OCI-LY1 (cell line): Measurements from ENCODE around the gene PRRC2B.

Experiments
- EZH2 ChIP-seq: fragments of 200-600 bp; sonication (generic), shearing (Covaris generic); IDR thresholded peaks from 2 replicates; pipeline ENCODE4 v1.8.0; 2017; ENCODE audit warnings: borderline replicate concordance, mixed run types, mild to moderate bottlenecking, antibody characterized with exemption, low read length, moderate library complexity, mixed read lengths
- TF ChIP-seq, protein P1 (sequence below): fragments of 200-600 bp; sonication (generic), shearing (Covaris generic); IDR thresholded peaks from 2 replicates; pipeline ENCODE4 v1.5.1; 2017; ENCODE audit warnings: mild to moderate bottlenecking, antibody characterized with exemption, low read length, moderate library complexity, mixed read lengths

DNA sequence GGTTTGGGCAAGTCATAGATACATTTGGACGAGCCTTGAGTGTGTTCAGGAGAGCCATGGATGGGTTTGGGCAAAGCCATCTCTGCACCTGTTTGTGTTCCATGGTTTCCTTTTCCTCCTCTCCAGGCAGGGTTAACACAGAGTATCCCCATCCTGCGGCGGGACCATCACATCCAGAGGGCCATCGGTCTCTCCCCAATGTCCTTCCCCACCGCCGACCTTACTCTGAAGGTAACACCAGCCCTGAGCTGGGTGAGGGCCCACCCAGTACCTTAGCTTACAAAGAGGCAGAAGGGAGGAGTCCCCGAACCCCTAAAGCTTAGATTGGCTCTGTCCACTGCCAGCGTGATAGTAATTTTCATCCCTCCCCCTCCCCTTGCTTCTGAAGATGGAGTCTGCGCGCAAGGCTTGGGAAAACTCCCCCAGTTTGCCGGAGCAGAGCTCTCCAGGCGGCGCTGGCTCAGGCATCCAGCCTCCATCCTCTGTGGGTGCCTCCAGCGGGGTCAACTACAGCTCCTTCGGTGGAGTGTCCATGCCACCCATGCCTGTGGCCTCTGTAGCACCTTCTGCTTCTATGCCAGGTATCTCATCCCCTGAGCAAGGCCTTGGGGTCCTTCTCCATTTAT lies 90.8 kb downstream of the PRRC2B start:
- TF ChIP-seq, protein P1, sequence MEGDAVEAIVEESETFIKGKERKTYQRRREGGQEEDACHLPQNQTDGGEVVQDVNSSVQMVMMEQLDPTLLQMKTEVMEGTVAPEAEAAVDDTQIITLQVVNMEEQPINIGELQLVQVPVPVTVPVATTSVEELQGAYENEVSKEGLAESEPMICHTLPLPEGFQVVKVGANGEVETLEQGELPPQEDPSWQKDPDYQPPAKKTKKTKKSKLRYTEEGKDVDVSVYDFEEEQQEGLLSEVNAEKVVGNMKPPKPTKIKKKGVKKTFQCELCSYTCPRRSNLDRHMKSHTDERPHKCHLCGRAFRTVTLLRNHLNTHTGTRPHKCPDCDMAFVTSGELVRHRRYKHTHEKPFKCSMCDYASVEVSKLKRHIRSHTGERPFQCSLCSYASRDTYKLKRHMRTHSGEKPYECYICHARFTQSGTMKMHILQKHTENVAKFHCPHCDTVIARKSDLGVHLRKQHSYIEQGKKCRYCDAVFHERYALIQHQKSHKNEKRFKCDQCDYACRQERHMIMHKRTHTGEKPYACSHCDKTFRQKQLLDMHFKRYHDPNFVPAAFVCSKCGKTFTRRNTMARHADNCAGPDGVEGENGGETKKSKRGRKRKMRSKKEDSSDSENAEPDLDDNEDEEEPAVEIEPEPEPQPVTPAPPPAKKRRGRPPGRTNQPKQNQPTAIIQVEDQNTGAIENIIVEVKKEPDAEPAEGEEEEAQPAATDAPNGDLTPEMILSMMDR: no peak
- TF ChIP-seq EZH2: no peak
